Measurements from ENCODE around the gene NOXA1.

Gene NOXA1

GRCh38 chr9:137444106-137444790 lies 21.1 kb downstream of the NOXA1 start:
- Histone ChIP-seq H3K9me3 (ENCODE audit: control insufficient read depth, insufficient read depth, low read depth, low read length) (no peaks in the 10 kb centered on the region), H3K27ac (ENCODE audit: extremely low read depth, low read depth, low read length) (no peak overlapping the region), H3K36me3 (ENCODE audit: control insufficient read depth in 2 of 2, insufficient read depth in 1 of 2, low read length in 2 of 2) (peaks cover 0 to 9% of the 10 kb centered on the region in 2 experiments; a peak in 1 of 3 replicates), H3K4me1 (ENCODE audit: control insufficient read depth, insufficient read depth, low read length) (no peaks in the 10 kb centered on the region), H3K4me3 (ENCODE audit: low read depth, low read length) (no peak overlapping the region)
- ChIA-PET CTCF (interaction anchor here (0.6 to 4.2 kb wide), 20 partner anchors 9 to 427 kb away, joined by 3 to 35 read pairs (median 4); partner anchors contain the start of genes EXD3, NOXA1 and NRARP), POLR2A (interaction anchor here (0.6 to 1.7 kb wide), 3 partner anchors 15 to 32 kb away, joined by 3 to 4 read pairs (median 3); partner anchors contain the start of genes EXD3 and NOXA1)
- no peak for TF ChIP-seq GLIS2 (tag by site-specific recombination; IDR thresholded peaks at IDR 0.05)
- no peak for TF ChIP-seq ZNF837 (tag by site-specific recombination; IDR thresholded peaks at IDR 0.05)
- no peak for TF ChIP-seq KLF10 (tag by site-specific recombination; IDR thresholded peaks at IDR 0.05)
- TF ChIP-seq, protein P1, sequence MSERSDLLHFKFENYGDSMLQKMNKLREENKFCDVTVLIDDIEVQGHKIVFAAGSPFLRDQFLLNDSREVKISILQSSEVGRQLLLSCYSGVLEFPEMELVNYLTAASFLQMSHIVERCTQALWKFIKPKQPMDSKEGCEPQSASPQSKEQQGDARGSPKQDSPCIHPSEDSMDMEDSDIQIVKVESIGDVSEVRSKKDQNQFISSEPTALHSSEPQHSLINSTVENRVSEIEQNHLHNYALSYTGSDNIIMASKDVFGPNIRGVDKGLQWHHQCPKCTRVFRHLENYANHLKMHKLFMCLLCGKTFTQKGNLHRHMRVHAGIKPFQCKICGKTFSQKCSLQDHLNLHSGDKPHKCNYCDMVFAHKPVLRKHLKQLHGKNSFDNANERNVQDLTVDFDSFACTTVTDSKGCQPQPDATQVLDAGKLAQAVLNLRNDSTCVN (tag by site-specific recombination; optimal IDR thresholded peaks at IDR 0.05), result no peak
- no peak for TF ChIP-seq ZNF626 (tag by site-specific recombination; IDR thresholded peaks at IDR 0.05)
- no peak for TF ChIP-seq ZNF169 (tag by site-specific recombination; IDR thresholded peaks at IDR 0.05)
- TF ChIP-seq, protein P2, sequence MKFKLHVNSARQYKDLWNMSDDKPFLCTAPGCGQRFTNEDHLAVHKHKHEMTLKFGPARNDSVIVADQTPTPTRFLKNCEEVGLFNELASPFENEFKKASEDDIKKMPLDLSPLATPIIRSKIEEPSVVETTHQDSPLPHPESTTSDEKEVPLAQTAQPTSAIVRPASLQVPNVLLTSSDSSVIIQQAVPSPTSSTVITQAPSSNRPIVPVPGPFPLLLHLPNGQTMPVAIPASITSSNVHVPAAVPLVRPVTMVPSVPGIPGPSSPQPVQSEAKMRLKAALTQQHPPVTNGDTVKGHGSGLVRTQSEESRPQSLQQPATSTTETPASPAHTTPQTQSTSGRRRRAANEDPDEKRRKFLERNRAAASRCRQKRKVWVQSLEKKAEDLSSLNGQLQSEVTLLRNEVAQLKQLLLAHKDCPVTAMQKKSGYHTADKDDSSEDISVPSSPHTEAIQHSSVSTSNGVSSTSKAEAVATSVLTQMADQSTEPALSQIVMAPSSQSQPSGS (tag by site-specific recombination; IDR thresholded peaks at IDR 0.05; ENCODE audit: low read depth), result no peak
- no peak for TF ChIP-seq ZNF560 (tag by site-specific recombination; IDR thresholded peaks at IDR 0.05; ENCODE audit: borderline replicate concordance)
- TF ChIP-seq ZNF623 (tag by site-specific recombination; IDR thresholded peaks at IDR 0.05), result no peak
- no peak for TF ChIP-seq ZNF529 (tag by site-specific recombination; IDR thresholded peaks at IDR 0.05; ENCODE audit: insufficient replicate concordance)

GRCh38 chr9:137445275-137445807 lies 22.1 kb downstream of the NOXA1 start:
- POLR2A ChIA-PET, result interaction anchor here (0.6 to 1.7 kb wide), 4 partner anchors 14 to 203 kb away, joined by 3 to 4 read pairs (median 4); partner anchors contain the start of genes EXD3, NOXA1 and NSMF
- Histone ChIP-seq H3K4me1 (ENCODE audit: control insufficient read depth, insufficient read depth, low read length) (no peaks in the 10 kb centered on the region), H3K27ac (ENCODE audit: extremely low read depth, low read depth, low read length) (no peak overlapping the region), H3K36me3 (ENCODE audit: control insufficient read depth in 2 of 2, insufficient read depth in 1 of 2, low read length in 2 of 2) (peaks cover 0 to 18% of the 10 kb centered on the region in 2 experiments; a peak in 2 of 3 replicates), H3K4me3 (ENCODE audit: low read depth, low read length) (no peak overlapping the region), H3K9me3 (ENCODE audit: control insufficient read depth, insufficient read depth, low read depth, low read length) (no peaks in the 10 kb centered on the region)
- CTCF ChIA-PET, result interaction anchor here (0.6 to 4.2 kb wide), 24 partner anchors 8 to 1544 kb away, joined by 3 to 19 read pairs (median 4); partner anchors contain the start of genes EXD3 and NOXA1
- TF ChIP-seq PRDM4 (tag by site-specific recombination; IDR thresholded peaks at IDR 0.05) (peak; percentile 23; the same call in 1 of the 2 replicates), ZNF2 (tag by site-specific recombination; IDR thresholded peaks at IDR 0.05) (peak; percentile 67; the same call in 1 of the 2 replicates), ZNF529 (tag by site-specific recombination; IDR thresholded peaks at IDR 0.05; ENCODE audit: insufficient replicate concordance) (no peak), ZNF558 (tag by site-specific recombination; IDR thresholded peaks at IDR 0.05) (no peak), SP7 (tag by site-specific recombination; IDR thresholded peaks at IDR 0.05) (peak; percentile 47), ZEB2 (tag by site-specific recombination; IDR thresholded peaks at IDR 0.05) (peak; percentile 49; the same call in 1 of the 2 replicates), ZNF707 (tag by site-specific recombination; IDR thresholded peaks at IDR 0.05) (no peak), ZNF366 (tag by site-specific recombination; conservative IDR thresholded peaks at IDR 0.05) (no peak), ZSCAN30 (tag by site-specific recombination; IDR thresholded peaks at IDR 0.05) (no peak), ZNF266 (tag by site-specific recombination; IDR thresholded peaks at IDR 0.05; ENCODE audit: low read depth) (no peak), ZNF629 (tag by site-specific recombination; IDR thresholded peaks at IDR 0.05) (0 out of 2 replicates have a peak, but pooled peaks have one; percentile 28), ZNF362 (tag by site-specific recombination; IDR thresholded peaks at IDR 0.05) (peak; percentile 85; the same call in 1 of the 2 replicates)
- TF ChIP-seq, protein P3, sequence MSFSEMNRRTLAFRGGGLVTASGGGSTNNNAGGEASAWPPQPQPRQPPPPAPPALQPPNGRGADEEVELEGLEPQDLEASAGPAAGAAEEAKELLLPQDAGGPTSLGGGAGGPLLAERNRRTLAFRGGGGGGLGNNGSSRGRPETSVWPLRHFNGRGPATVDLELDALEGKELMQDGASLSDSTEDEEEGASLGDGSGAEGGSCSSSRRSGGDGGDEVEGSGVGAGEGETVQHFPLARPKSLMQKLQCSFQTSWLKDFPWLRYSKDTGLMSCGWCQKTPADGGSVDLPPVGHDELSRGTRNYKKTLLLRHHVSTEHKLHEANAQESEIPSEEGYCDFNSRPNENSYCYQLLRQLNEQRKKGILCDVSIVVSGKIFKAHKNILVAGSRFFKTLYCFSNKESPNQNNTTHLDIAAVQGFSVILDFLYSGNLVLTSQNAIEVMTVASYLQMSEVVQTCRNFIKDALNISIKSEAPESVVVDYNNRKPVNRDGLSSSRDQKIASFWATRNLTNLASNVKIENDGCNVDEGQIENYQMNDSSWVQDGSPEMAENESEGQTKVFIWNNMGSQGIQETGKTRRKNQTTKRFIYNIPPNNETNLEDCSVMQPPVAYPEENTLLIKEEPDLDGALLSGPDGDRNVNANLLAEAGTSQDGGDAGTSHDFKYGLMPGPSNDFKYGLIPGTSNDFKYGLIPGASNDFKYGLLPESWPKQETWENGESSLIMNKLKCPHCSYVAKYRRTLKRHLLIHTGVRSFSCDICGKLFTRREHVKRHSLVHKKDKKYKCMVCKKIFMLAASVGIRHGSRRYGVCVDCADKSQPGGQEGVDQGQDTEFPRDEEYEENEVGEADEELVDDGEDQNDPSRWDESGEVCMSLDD (tag by site-specific recombination; IDR thresholded peaks at IDR 0.05), result peak; percentile 85; the same call in 1 of the 2 replicates

All from HEK293 (cell line).